Lower leg skin (tissue), 4 donors: Measurements from ENCODE around the gene NRXN2. TPM values are rescaled to one million over a fixed set of nuclear protein-coding genes. Genes with fewer than 3 reads are reported as not detected.

Experiments
- DNase-seq, 2 donors: peaks; one replicate each; pipeline ENCODE4 v3.0.0-alpha.2; 2019; ENCODE audit warnings: low spot score in 2 of 2
- H3K4me3 ChIP-seq: fragments of 200-600 bp; sonication (generic); 2 replicates; pipeline ENCODE4 v1.5.1; 2017; ENCODE audit warnings: mild to moderate bottlenecking, low read depth; ENCODE audit not compliant: poor library complexity, severe bottlenecking
- POLR2A ChIP-seq, 2 donors: fragments of 450-650 bp; IDR thresholded peaks; one replicate each; pipeline ENCODE4 v1.6.1; 2016 to 2017; ENCODE audit warnings: antibody characterized with exemption in 2 of 2, mild to moderate bottlenecking in 1 of 2, moderate library complexity in 1 of 2
- WGBS, 2 donors: methylation state at CpG; one replicate each; pipeline ENCODE4 v1.1.5; 2018; 5-methylcytosine and 5-hydroxymethylcytosine counted together
- intact Hi-C: fragments of 100-400 bp; cut with DNase I; formaldehyde crosslinking; loops from one replicate; pipeline ENCODE4 v1.15.0; 2023; ENCODE audit warnings: low total_unique reads
- total RNA-seq, 4 donors: library from RNA; depleted of rRNA; stranded (reverse); fragments of >200 nt; gene quantifications; one replicate each; pipeline ENCODE4 v1.1.0, GENCODE V29; 2016
- TF ChIP-seq, protein P1 (sequence below), 3 donors: fragments of 450-650 bp; IDR thresholded peaks; one replicate each; pipeline ENCODE4 v1.5.1; 2016; ENCODE audit warnings: antibody characterized with exemption in 3 of 3, mild to moderate bottlenecking in 3 of 3, moderate library complexity in 2 of 3

NRXN2 gene
- total RNA-seq, 4 donors from 2014 or later, result 0.27 to 7.0 (median 1.1) TPM; not detected in 1

DNA sequence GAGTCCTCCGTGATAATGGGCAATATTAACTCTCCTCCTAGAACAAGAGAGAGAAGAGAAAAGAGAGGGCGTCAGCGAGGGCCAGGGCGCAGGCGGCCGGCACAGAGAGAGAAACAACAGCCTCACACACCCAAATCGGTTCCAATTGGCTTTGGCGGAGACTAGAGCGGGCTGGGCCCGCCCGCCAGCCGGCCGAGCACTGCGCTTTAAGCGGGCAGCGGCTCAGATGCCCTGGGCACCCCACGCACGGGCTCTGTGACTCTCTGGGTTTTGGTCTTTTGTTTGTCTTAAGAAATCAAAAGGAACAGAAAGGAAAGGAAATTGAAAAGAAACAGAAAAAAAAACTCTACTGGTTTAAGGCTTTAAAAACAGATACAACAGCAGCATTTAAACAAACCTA lies 115.0 kb downstream of the NRXN2 start:
- TF ChIP-seq, protein P1, sequence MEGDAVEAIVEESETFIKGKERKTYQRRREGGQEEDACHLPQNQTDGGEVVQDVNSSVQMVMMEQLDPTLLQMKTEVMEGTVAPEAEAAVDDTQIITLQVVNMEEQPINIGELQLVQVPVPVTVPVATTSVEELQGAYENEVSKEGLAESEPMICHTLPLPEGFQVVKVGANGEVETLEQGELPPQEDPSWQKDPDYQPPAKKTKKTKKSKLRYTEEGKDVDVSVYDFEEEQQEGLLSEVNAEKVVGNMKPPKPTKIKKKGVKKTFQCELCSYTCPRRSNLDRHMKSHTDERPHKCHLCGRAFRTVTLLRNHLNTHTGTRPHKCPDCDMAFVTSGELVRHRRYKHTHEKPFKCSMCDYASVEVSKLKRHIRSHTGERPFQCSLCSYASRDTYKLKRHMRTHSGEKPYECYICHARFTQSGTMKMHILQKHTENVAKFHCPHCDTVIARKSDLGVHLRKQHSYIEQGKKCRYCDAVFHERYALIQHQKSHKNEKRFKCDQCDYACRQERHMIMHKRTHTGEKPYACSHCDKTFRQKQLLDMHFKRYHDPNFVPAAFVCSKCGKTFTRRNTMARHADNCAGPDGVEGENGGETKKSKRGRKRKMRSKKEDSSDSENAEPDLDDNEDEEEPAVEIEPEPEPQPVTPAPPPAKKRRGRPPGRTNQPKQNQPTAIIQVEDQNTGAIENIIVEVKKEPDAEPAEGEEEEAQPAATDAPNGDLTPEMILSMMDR (IDR thresholded peaks at IDR 0.05), result no peak
- no peak for TF ChIP-seq POLR2A (IDR thresholded peaks at IDR 0.05)
- 20% methylated on average over 18 of the region's 18 CpGs for WGBS, 2 donors
- DNase-seq, result no peak
- intact Hi-C loops, result no loop called here
- no peak overlapping the region for H3K4me3 ChIP-seq

DNA sequence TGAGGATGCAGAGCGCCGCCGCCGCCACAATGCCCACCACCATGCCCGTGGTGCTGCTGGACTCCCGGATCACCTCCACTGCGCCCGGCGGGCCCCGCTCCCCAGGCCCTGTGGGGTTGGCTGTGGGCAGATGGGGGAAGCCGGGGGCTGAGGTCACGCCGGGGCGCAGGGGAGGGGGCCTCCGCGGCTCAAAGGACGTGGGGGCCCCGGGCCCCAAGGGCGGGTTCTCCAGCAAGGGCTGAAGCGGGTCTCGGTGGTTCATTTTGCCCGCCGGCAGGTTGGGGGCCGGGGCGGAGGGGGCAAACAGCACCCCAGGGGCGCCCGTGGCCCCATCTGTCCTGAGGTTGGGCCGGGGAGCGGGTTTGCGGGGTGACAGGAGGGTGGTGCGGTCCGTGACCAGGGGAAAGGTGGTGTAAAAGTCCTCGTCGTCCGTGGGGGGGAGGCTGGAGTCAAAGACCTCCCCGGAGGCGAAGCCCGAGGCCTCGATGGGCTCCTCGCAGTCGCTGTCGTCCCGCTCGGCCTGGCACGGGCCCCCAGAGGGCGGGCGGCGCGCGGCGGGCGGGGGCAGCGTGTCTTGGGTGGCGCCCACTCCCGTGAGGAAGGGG lies 115.5 kb downstream of the NRXN2 start:
- DNase-seq, result no peak
- no peak overlapping the region for H3K4me3 ChIP-seq

DNA sequence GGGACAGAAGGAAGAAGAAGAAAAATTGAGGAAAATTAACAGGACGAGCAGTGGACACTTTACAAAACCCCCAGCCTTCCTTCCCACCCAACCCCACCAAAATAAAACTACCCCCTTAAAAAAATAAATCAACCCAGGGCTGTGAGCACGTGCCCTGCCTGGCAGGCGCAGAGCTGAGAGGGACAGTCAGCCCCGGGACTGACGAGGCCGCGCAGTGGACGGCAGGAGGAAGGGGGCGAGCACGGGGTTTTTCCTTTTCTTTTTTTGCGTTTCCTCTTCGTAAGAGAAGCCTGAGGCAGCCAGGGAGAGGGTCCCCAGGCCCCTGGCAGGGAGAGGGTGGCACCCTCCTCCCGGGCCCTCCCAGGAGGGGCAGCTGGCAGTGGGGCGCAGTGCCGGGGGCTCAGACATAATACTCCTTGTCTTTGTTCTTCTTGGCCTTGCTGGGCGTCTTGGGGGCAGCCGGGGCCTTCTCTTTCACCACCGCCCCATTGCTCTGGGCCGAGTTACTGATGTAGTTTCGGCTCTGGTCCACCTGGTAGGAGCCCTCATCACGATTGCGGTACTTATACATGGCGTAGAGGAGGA lies 116.1 kb downstream of the NRXN2 start:
- intact Hi-C loops, result no loop called here
- TF ChIP-seq, protein P1 (IDR thresholded peaks at IDR 0.05), result no peak
- TF ChIP-seq POLR2A (IDR thresholded peaks at IDR 0.05), result no peak
- WGBS, 2 donors, result 86% methylated on average over 23 of the region's 23 CpGs
- DNase-seq, result no peak
- H3K4me3 ChIP-seq, result no peak overlapping the region

More for the DNA sequence above, 115.5 kb downstream of the NRXN2 start:
- TF ChIP-seq POLR2A (IDR thresholded peaks at IDR 0.05), result no peak
- TF ChIP-seq, protein P1 (IDR thresholded peaks at IDR 0.05), result no peak
- 45 to 69% methylated on average over 41 to 50 of the region's 55 CpGs for WGBS, 2 donors
- intact Hi-C loops, result no loop called here

DNA sequence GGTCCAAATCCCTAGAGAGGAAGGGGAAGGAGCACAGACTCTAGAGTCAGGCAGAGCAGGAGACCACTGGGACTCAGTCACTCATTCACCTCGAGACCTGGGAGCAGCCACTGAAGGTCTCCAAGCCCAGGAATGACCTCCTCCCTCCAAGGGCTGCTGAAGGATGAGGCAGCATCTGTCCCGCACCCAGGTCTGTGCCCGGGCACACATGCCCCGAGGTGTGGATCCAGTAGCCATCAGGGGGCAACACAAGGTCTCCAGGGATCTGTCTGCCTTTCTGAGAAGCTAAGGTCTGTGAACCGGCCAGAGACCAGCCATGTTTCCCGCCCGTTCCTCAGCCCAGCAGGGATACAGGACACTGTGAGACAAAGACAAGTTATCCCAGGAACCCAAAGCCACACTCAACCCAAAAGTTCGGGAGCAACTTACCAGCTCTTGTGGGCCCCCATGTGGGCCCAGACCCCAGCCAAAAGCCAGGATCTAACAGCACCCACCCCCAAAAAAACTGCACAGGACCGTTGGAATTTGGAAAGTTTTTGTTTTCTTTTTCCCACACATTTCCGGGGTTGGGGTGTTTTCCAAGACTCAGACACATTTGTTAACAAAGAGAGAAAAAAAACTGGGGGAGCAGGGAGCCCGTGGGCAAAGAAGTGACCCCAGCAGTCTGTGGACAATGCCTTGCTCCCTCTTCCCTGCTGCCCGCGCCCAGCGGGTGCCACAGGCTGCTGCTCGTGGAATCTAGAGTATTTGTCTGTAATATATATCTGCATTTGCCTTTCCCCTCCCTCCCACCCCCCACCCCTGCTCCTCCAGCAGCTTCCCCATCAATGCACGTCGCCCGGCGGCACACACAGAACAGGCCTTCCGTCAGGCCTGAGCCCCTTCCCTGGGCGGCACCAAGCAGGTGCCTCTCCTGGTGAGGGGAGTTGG lies 117.1 kb downstream of the NRXN2 start:
- intact Hi-C loops, result no loop called here
- WGBS, 2 donors, result 79 to 80% methylated on average over 18 to 21 of the region's 21 CpGs
- TF ChIP-seq, protein P1 (IDR thresholded peaks at IDR 0.05), result no peak
- TF ChIP-seq POLR2A (IDR thresholded peaks at IDR 0.05), result no peak
- DNase-seq, result no peak
- no peak overlapping the region for H3K4me3 ChIP-seq

DNA sequence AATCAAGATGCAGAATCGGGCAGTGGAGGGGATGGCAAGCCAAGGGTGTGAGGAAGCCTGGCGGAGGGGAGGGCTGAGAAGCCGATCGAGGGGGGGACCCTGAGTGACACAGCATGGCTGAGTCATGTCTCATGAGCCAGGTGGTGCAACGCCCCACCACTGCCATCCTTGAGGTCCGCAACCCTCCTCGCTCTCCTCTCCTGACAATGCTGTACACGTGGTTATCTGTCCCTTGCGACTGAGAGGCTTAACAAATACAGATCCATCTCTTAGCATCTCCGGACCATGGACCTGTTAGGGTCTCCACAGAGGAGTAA lies 117.8 kb downstream of the NRXN2 start:
- intact Hi-C loops, result no loop called here
- H3K4me3 ChIP-seq, result no peak overlapping the region
- DNase-seq, result no peak
- TF ChIP-seq, protein P1 (IDR thresholded peaks at IDR 0.05), result no peak
- no peak for TF ChIP-seq POLR2A (IDR thresholded peaks at IDR 0.05)
- WGBS, 2 donors, result 69 to 75% methylated on average over 10 of the region's 10 CpGs
